Right lobe of liver (tissue), 6 donors: Measurements from ENCODE around the gene DHCR24. TPM values are rescaled to one million over a fixed set of nuclear protein-coding genes. Genes with fewer than 3 reads are reported as not detected.
A peak's percentile ranks its signal among the peaks of the same experiment; 100 is the strongest.

ENCODE experiments used
- ATAC-seq, 4 donors: fragments of 200-7000 bp; cut with Tn5 transposase; one replicate each; pipeline ENCODE4 v1.9.1; 2020; ENCODE audit warnings: mild to moderate bottlenecking in 4 of 4, moderate library complexity in 4 of 4
- DNase-seq, 3 donors: peaks; one replicate each; pipeline ENCODE4 v3.0.0-alpha.2; 2020
- H3K27ac ChIP-seq, 3 donors: fragments of 200-600 bp; one replicate each; pipeline ENCODE4 v1.8.0; 2022
- H3K27me3 ChIP-seq, 2 donors: fragments of 200-600 bp; one replicate each; pipeline ENCODE4 v1.8.0; 2022
- H3K36me3 ChIP-seq, 4 donors: fragments of 200-600 bp; sonication (generic) in 1 of 4; one replicate each; pipeline versions ENCODE4 v1.5.1 to v1.8.0; 2017 to 2022; ENCODE audit warnings: control low read depth in 1 of 4
- H3K4me1 ChIP-seq, 4 donors: fragments of 200-600 bp; sonication (generic) in 1 of 4; one replicate each; pipeline versions ENCODE4 v1.5.1 to v1.8.0; 2017 to 2022; ENCODE audit warnings: control low read depth in 1 of 4
- H3K4me3 ChIP-seq, 3 donors: fragments of 200-600 bp; one replicate each; pipeline ENCODE4 v1.8.0; 2022
- H3K9me3 ChIP-seq, 4 donors: fragments of 200-600 bp; sonication (generic) in 1 of 4; one replicate each; pipeline versions ENCODE4 v1.5.1 to v1.8.0; 2017 to 2022; ENCODE audit warnings: control low read depth in 1 of 4
- CTCF ChIP-seq, 4 donors: fragments of 200-600 bp in 3 of 4; fragments of 450-650 bp in 1 of 4; IDR thresholded peaks; one replicate each; pipeline versions ENCODE4 v1.5.1 to v1.8.0; 2016 to 2022; ENCODE audit warnings: antibody characterized with exemption in 4 of 4, mild to moderate bottlenecking in 2 of 4
- POLR2A ChIP-seq: fragments of 450-650 bp; IDR thresholded peaks from one replicate; pipeline ENCODE4 v1.6.1; 2017; ENCODE audit warnings: antibody characterized with exemption, mild to moderate bottlenecking
- WGBS: methylation state at CpG from one replicate; pipeline ENCODE4 v1.1.6; 2018; ENCODE audit warnings: low coverage, low lambda C conversion rate; ENCODE audit not compliant: insufficient coverage; ENCODE audit errors: missing lambda C conversion rate; 5-methylcytosine and 5-hydroxymethylcytosine counted together
- intact Hi-C, 2 donors: fragments of 100-400 bp; cut with DNase I; formaldehyde crosslinking; loops; one replicate each; pipeline versions ENCODE4 v1.11.2 to v1.14.1; 2022
- total RNA-seq, 6 experiments: library from RNA; depleted of rRNA in 2 of 6; stranded (reverse); fragments of >200 nt in 2 of 6; fragmentation: NEBNext Ultra II Directional in 3 of 6; extraction: Animal tissue kit (Norgen Biotek cat#: 25700) in 3 of 6; gene quantifications; one replicate each; pipeline versions ENCODE4 v1.1.0 to v1.2.4, GENCODE V29; 2016 to 2023
- donor health status: DM: no; HTN: yes; CAD: no.
- donor health status: DM: no; HTN: no; CAD: no.
- donor health status: DM: no; HTN: no; CAD: no.
- donor health status: DM: no; HTN: yes; CAD: no.
- donor health status: DM: no; HTN: yes; CAD: no.

Gene DHCR24
- total RNA-seq, 6 experiments from 2014 or later: 319 to 1,976 (median 596) TPM

- Histone ChIP-seq H3K27ac (peak overlapping the region; percentile 70 to 76 (median 73)), H3K36me3 (peaks cover 6 to 88% (median 26%) of the 10 kb centered on the region in 4 donors)
These were observed 17.7 kb downstream of the DHCR24 start for GRCh38 chr1:54869173-54869851.

GRCh38 chr1:54867717-54868057 lies 19.3 kb downstream of the DHCR24 start:
- peak overlapping the region in 1 of 3 donors; percentile 20 for H3K4me3 ChIP-seq
- peak overlapping the region in 2 of 3 donors; percentile 46 to 76 for H3K27ac ChIP-seq

More at GRCh38 chr1:54869173-54869851, 17.7 kb downstream of the DHCR24 start:
- no peak for TF ChIP-seq POLR2A
- no peak for TF ChIP-seq CTCF (IDR thresholded peaks at IDR 0.05)
- Histone ChIP-seq H3K4me3 (no peak overlapping the region), H3K9me3 (no peaks in the 10 kb centered on the region), H3K4me1 (peaks cover 0 to 94% (median 33%) of the 10 kb centered on the region in 4 donors), H3K27me3 (no peaks in the 10 kb centered on the region)
- 41% methylated on average over 6 of the region's 6 CpGs for WGBS
- peak; percentile 16 to 58 (median 28) for ATAC-seq
- no peak for DNase-seq
- intact Hi-C loops: no loop called here

GRCh38 chr1:54866801-54867716 lies 19.9 kb downstream of the DHCR24 start:
- H3K27me3 ChIP-seq: no peaks in the 10 kb centered on the region
- H3K27ac ChIP-seq: peak overlapping the region in 2 of 3 donors; percentile 46 to 76
- peaks cover 0 to 94% (median 34%) of the 10 kb centered on the region in 4 donors for H3K4me1 ChIP-seq
- DNase-seq (peak in 2 of 3 donors; percentile 75 to 84), ATAC-seq (peak; percentile 32 to 60 (median 45))
- H3K9me3 ChIP-seq: no peaks in the 10 kb centered on the region
- intact Hi-C loops: no loop called here
- peaks cover 4 to 85% (median 15%) of the 10 kb centered on the region in 4 donors for H3K36me3 ChIP-seq
- TF ChIP-seq POLR2A: peak; percentile 18
- TF ChIP-seq CTCF (IDR thresholded peaks at IDR 0.05): no peak
- WGBS: 20% methylated on average over 1 of the region's 4 CpGs
- H3K4me3 ChIP-seq: peak overlapping the region in 1 of 3 donors; percentile 20

More at GRCh38 chr1:54867717-54868057, 19.3 kb downstream of the DHCR24 start:
- 26% methylated on average over 4 of the region's 4 CpGs for WGBS
- H3K27me3 ChIP-seq: no peaks in the 10 kb centered on the region
- ATAC-seq: peak; percentile 4 to 60 (median 24)
- peak in 1 of 4 donors; percentile 14 for TF ChIP-seq CTCF (IDR thresholded peaks at IDR 0.05)
- TF ChIP-seq POLR2A: no peak
- intact Hi-C loops: no loop called here
- H3K4me1 ChIP-seq: peaks cover 0 to 94% (median 35%) of the 10 kb centered on the region in 4 donors
- H3K9me3 ChIP-seq: no peaks in the 10 kb centered on the region
- peaks cover 4 to 86% (median 21%) of the 10 kb centered on the region in 4 donors for H3K36me3 ChIP-seq
- DNase-seq: peak in 1 of 3 donors; percentile 66

GRCh38 chr1:54865238-54866073 lies 21.5 kb downstream of the DHCR24 start:
- peak; percentile 61 to 79 (median 68) for ATAC-seq
- Histone ChIP-seq H3K4me3 (peak overlapping the region in 2 of 3 donors; percentile 50 to 61), H3K9me3 (no peaks in the 10 kb centered on the region), H3K27me3 (no peaks in the 10 kb centered on the region), H3K27ac (peak overlapping the region; percentile 3 to 76 (median 68)), H3K36me3 (peaks cover 4 to 83% (median 10%) of the 10 kb centered on the region in 4 donors), H3K4me1 (peaks cover 0 to 92% (median 38%) of the 10 kb centered on the region in 4 donors)
- no peak for TF ChIP-seq POLR2A
- TF ChIP-seq CTCF (IDR thresholded peaks at IDR 0.05): peak in 1 of 4 donors; percentile 4
- DNase-seq: peak; percentile 80 to 93 (median 93)
- intact Hi-C loops: no loop called here
- 41% methylated on average over 13 of the region's 17 CpGs for WGBS
